GM18868 (cell line): ENCODE results near the gene EXD3.
A peak's percentile ranks its signal among the peaks of the same experiment; 100 is the strongest.

Source experiments
- ATAC-seq: cut with Tn5 transposase; IDR thresholded peaks from one replicate; pipeline ENCODE4 v1.9.1; 2021; ENCODE audit warnings: mild to moderate bottlenecking, moderate library complexity; ENCODE audit not compliant: unreplicated experiment

Gene EXD3

GRCh38 chr9:137321726-137322361, 101.1 kb downstream of the EXD3 start:
- ATAC-seq: no peak

- no peak for ATAC-seq
Observed at GRCh38 chr9:137320555-137321384, 102.2 kb downstream of the EXD3 start.

- ATAC-seq: no peak
Observed at GRCh38 chr9:137319739-137320551, 103.0 kb downstream of the EXD3 start.

- no peak for ATAC-seq
Observed at GRCh38 chr9:137319011-137319738, 103.8 kb downstream of the EXD3 start.

GRCh38 chr9:137318602-137319001, 104.4 kb downstream of the EXD3 start:
- ATAC-seq: no peak

- no peak for ATAC-seq
Observed at GRCh38 chr9:137317718-137318511, 105.0 kb downstream of the EXD3 start.

GRCh38 chr9:137317021-137317717, 105.8 kb downstream of the EXD3 start:
- ATAC-seq: no peak

GRCh38 chr9:137316012-137316981, 106.7 kb downstream of the EXD3 start:
- ATAC-seq: peak; percentile 46

GRCh38 chr9:137315581-137316011, 107.4 kb downstream of the EXD3 start:
- no peak for ATAC-seq

GRCh38 chr9:137314561-137315560, 108.1 kb downstream of the EXD3 start:
- ATAC-seq: no peak

- no peak for ATAC-seq
Observed at GRCh38 chr9:137313956-137314560, 108.9 kb downstream of the EXD3 start.

- ATAC-seq: no peak
Observed at GRCh38 chr9:137313326-137313936, 109.5 kb downstream of the EXD3 start.

GRCh38 chr9:137312852-137313325, 110.1 kb downstream of the EXD3 start:
- no peak for ATAC-seq

- no peak for ATAC-seq
Observed at GRCh38 chr9:137311986-137312851, 110.7 kb downstream of the EXD3 start.
